DMS53 (cell line): ENCODE results near the gene PPWD1.
A peak's percentile ranks its signal among the peaks of the same experiment; 100 is the strongest.
"Not testable (repeated sequence)": the region's sequence is repeated elsewhere in the genome, so short reads cannot be mapped to it uniquely, and the experiment has no call there.

Experiments
- DNase-seq: peaks from one replicate; lab custom pipeline; 2025; lab: John Stamatoyannopoulos, UW

The PPWD1 gene

GRCh38 chr5:65562731-65563701 lies at the start of gene PPWD1, which contains the start of gene CENPK:
TSS of gene PPWD1 (plus strand) at chr5:65563296. CDS start at chr5:65563311, 15 bp downstream.
TSS of gene CENPK (minus strand) at chr5:65563168. CDS start at chr5:65554907, 8,261 bp downstream.
- DNase-seq, result peak; percentile 99

GRCh38 chr5:65525726-65526125 lies 37.4 kb upstream of the PPWD1 start:
- DNase-seq, result no peak

- no peak for DNase-seq
These were observed 32.2 kb upstream of the PPWD1 start for GRCh38 chr5:65530904-65531303.

- DNase-seq, result no peak
These were observed 27.5 kb upstream of the PPWD1 start for GRCh38 chr5:65535529-65535987.

GRCh38 chr5:65539827-65540226 lies 23.3 kb upstream of the PPWD1 start:
- DNase-seq, result no peak

GRCh38 chr5:65544473-65544872 lies 18.6 kb upstream of the PPWD1 start:
- DNase-seq, result no peak

- DNase-seq, result no peak
These were observed 17.0 kb upstream of the PPWD1 start for GRCh38 chr5:65546141-65546540.

GRCh38 chr5:65548281-65548680 lies 14.8 kb upstream of the PPWD1 start:
- no peak for DNase-seq

- no peak for DNase-seq
These were observed 9.2 kb upstream of the PPWD1 start for GRCh38 chr5:65553941-65554340.

GRCh38 chr5:65555287-65555686 lies 7.8 kb upstream of the PPWD1 start:
- DNase-seq, result no peak

- DNase-seq, result no peak
These were observed 6.9 kb upstream of the PPWD1 start for GRCh38 chr5:65556181-65556580.

GRCh38 chr5:65556718-65557117 lies 6.4 kb upstream of the PPWD1 start:
- DNase-seq, result no peak

- peak; percentile 45 for DNase-seq
These were observed 681 bp downstream of the PPWD1 start for GRCh38 chr5:65563777-65564176.

- DNase-seq, result no peak
These were observed 3.4 kb downstream of the PPWD1 start for GRCh38 chr5:65566505-65566904.

- DNase-seq, result no peak
These were observed 7.6 kb downstream of the PPWD1 start for GRCh38 chr5:65570598-65571226.

- no peak for DNase-seq
These were observed 14.0 kb downstream of the PPWD1 start for GRCh38 chr5:65577141-65577540.

- DNase-seq, result no peak
These were observed 25.6 kb downstream of the PPWD1 start for GRCh38 chr5:65588694-65589093.

- not testable (repeated sequence) for DNase-seq
These were observed 38.7 kb downstream of the PPWD1 start for GRCh38 chr5:65601761-65602160.

- peak; percentile 97 for DNase-seq
These were observed 48.4 kb downstream of the PPWD1 start for GRCh38 chr5:65611524-65611923.

- DNase-seq, result peak; percentile 66
These were observed 49.3 kb downstream of the PPWD1 start for GRCh38 chr5:65612298-65612907.

GRCh38 chr5:65620021-65620420 lies 56.9 kb downstream of the PPWD1 start:
- DNase-seq, result no peak

- not testable (repeated sequence) for DNase-seq
These were observed 58.9 kb downstream of the PPWD1 start for GRCh38 chr5:65621961-65622360.
